Smooth muscle cell (in vitro differentiated cells): Measurements from ENCODE around the gene RELT. TPM values are rescaled to one million over a fixed set of nuclear protein-coding genes. Genes with fewer than 3 reads are reported as not detected.

Experiments used
- DNase-seq: peaks from one replicate; lab custom pipeline; 2025; ENCODE audit not compliant: unreplicated experiment; lab: John Stamatoyannopoulos, UW
- H2AFZ ChIP-seq: fragments of 200-600 bp; sonication (generic); 2 replicates; pipeline ENCODE4 v1.6.0; 2016; ENCODE audit warnings: antibody characterized with exemption, low read depth, mild to moderate bottlenecking
- H3F3A ChIP-seq: fragments of 200-600 bp; sonication (generic); 2 replicates; pipeline ENCODE4 v1.6.0; 2017; ENCODE audit warnings: antibody characterized with exemption, low read depth
- H3K27ac ChIP-seq: fragments of 200-600 bp; sonication (generic); 2 replicates; pipeline ENCODE4 v1.5.1; 2016; ENCODE audit warnings: low read depth, mild to moderate bottlenecking
- H3K27me3 ChIP-seq: fragments of 200-600 bp; sonication (generic); 2 replicates; pipeline ENCODE4 v1.6.1; 2016; ENCODE audit warnings: low read depth, mild to moderate bottlenecking
- H3K36me3 ChIP-seq: fragments of 200-600 bp; sonication (generic); 2 replicates; pipeline ENCODE4 v1.5.1; 2016; ENCODE audit warnings: low read depth
- H3K4me1 ChIP-seq: fragments of 200-600 bp; sonication (generic); 2 replicates; pipeline ENCODE4 v1.5.1; 2016; ENCODE audit warnings: low read depth
- H3K4me2 ChIP-seq: fragments of 200-600 bp; sonication (generic); 2 replicates; pipeline ENCODE4 v1.6.0; 2016; ENCODE audit warnings: mild to moderate bottlenecking
- H3K4me3 ChIP-seq: fragments of 200-600 bp; sonication (generic); 2 replicates; pipeline ENCODE4 v1.5.1; 2016; ENCODE audit warnings: mild to moderate bottlenecking
- H3K79me2 ChIP-seq: fragments of 200-600 bp; sonication (generic); 2 replicates; pipeline ENCODE4 v1.6.0; 2016; ENCODE audit warnings: low read depth, mild to moderate bottlenecking
- H3K9ac ChIP-seq: fragments of 200-600 bp; sonication (generic); 2 replicates; pipeline ENCODE4 v1.6.0; 2016; ENCODE audit warnings: low read depth
- H3K9me3 ChIP-seq: fragments of 200-600 bp; sonication (generic); replicated peaks from 2 replicates; pipeline ENCODE4 v1.5.1; 2016; ENCODE audit warnings: low read depth
- H4K20me1 ChIP-seq: fragments of 200-600 bp; sonication (generic); 2 replicates; pipeline ENCODE4 v1.6.0; 2016; ENCODE audit warnings: low read depth
- WGBS: methylation state at CpG from one replicate; pipeline ENCODE4 v1.1.7; 2016; ENCODE audit warnings: low lambda C conversion rate; 5-methylcytosine and 5-hydroxymethylcytosine counted together
- polyA plus RNA-seq: library from polyadenylated mRNA; unstranded; fragments of >200 nt; fragmentation: Nextera tagmentation; extraction: Ambion mirVana; gene quantifications from 2 replicates; pipeline ENCODE4 v1.2.1, GENCODE V29; 2016
- total RNA-seq: library from RNA; depleted of rRNA; stranded (reverse); fragments of >200 nt; gene quantifications from 2 replicates; pipeline ENCODE4 v1.2.3, GENCODE V29; 2014
- TF ChIP-seq, protein P1 (sequence below): fragments of 200-600 bp; sonication (generic); IDR thresholded peaks from 2 replicates; pipeline ENCODE4 v1.5.1; 2017; ENCODE audit warnings: borderline replicate concordance, mild to moderate bottlenecking, antibody characterized with exemption; ENCODE audit not compliant: insufficient read depth, poor library complexity, severe bottlenecking

RELT gene
- total and polyA plus RNA-seq, 2 experiments from 2014 or later, result 4.3 to 5.5 TPM

DNA sequence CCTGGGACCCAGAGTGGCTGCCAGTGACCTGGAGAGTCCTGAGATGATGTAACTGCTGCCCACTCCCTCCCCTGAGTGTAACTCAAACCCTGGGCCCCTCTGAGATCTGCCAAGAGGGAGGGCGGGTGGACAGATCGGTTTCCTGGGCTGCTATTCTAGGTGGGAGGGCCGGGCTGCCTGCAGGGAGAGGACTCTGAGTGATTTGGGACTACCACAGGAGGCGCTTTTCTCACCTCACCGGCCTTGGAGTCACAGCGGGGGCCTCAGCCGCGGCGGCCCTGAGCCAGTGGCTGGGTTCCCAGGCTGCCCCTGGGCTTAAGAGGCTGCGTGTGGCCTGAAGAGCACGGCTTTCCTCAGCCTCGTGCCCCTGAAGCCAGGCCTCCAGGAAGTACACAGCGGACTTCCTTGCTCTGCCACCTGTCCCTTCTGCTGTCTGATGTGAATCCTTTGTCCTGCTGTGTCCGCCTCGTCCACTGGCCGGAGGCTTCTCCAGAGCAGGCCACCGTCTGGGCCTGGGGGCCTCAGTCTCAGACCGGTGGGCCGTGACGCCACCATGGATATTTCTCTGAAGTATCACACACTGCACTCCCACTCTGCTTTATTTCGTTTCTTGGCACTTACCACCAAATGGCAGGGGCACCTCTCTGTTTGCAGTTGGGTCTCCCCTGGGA is 11.5 kb downstream of the RELT start:
- WGBS, result 78% methylated on average over 21 of the region's 21 CpGs
- Histone ChIP-seq H3K36me3 (no peaks in the 10 kb centered on the region), H3K79me2 (peaks cover 17% of the 10 kb centered on the region)

GRCh38 chr11:73388265-73389133 is 12.3 kb downstream of the RELT start:
- no peak overlapping the region for H2AFZ ChIP-seq
- no peak overlapping the region for H3K4me3 ChIP-seq
- H3K9me3 ChIP-seq, result no peaks in the 10 kb centered on the region
- H3K79me2 ChIP-seq, result peaks cover 17% of the 10 kb centered on the region
- H3K27me3 ChIP-seq, result no peaks in the 10 kb centered on the region
- no peaks in the 10 kb centered on the region for H3K36me3 ChIP-seq
- peaks cover 5% of the 10 kb centered on the region for H3K4me1 ChIP-seq
- peaks cover 74% of the 10 kb centered on the region for H4K20me1 ChIP-seq
- no peaks in the 10 kb centered on the region for H3F3A ChIP-seq
- no peak overlapping the region for H3K9ac ChIP-seq
- WGBS, result 76% methylated on average over 23 of the region's 23 CpGs
- DNase-seq, result no peak
- H3K4me2 ChIP-seq, result no peak overlapping the region
- TF ChIP-seq, protein P1, sequence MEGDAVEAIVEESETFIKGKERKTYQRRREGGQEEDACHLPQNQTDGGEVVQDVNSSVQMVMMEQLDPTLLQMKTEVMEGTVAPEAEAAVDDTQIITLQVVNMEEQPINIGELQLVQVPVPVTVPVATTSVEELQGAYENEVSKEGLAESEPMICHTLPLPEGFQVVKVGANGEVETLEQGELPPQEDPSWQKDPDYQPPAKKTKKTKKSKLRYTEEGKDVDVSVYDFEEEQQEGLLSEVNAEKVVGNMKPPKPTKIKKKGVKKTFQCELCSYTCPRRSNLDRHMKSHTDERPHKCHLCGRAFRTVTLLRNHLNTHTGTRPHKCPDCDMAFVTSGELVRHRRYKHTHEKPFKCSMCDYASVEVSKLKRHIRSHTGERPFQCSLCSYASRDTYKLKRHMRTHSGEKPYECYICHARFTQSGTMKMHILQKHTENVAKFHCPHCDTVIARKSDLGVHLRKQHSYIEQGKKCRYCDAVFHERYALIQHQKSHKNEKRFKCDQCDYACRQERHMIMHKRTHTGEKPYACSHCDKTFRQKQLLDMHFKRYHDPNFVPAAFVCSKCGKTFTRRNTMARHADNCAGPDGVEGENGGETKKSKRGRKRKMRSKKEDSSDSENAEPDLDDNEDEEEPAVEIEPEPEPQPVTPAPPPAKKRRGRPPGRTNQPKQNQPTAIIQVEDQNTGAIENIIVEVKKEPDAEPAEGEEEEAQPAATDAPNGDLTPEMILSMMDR, result no peak
- no peak overlapping the region for H3K27ac ChIP-seq

More for the DNA sequence above, 11.5 kb downstream of the RELT start:
- Histone ChIP-seq H3K27ac (no peak overlapping the region), H3K4me2 (peak overlapping the region; percentile 44), H3K4me3 (no peak overlapping the region), H4K20me1 (peaks cover 75% of the 10 kb centered on the region), H2AFZ (no peak overlapping the region), H3F3A (no peaks in the 10 kb centered on the region), H3K4me1 (peaks cover 5% of the 10 kb centered on the region), H3K9me3 (no peaks in the 10 kb centered on the region), H3K9ac (no peak overlapping the region), H3K27me3 (no peaks in the 10 kb centered on the region)
- TF ChIP-seq, protein P1, result no peak
- DNase-seq, result no peak

DNA sequence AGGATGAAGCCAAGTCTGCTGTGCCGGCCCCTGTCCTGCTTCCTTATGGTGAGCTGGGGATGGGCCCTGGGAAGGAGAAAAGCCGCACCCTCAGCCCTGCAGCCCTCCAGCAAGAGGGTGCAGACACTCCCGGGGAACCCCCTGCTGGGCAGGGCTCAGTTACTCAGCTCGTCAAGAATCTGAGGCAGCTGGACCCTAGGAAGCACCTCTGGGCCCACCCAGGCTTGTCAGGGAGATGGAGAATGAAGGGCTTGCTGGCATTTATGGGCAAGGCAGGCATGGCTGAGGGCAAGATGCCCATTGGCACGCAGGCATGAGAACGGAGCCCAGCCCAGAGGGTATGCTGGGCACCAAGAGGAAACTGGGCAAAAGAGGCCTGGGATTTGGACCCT is 12.9 kb downstream of the RELT start:
- no peaks in the 10 kb centered on the region for H3F3A ChIP-seq
- peaks cover 17% of the 10 kb centered on the region for H3K79me2 ChIP-seq
- TF ChIP-seq, protein P1, result no peak
- DNase-seq, result no peak
- no peak overlapping the region for H3K9ac ChIP-seq
- H3K27ac ChIP-seq, result no peak overlapping the region
- H4K20me1 ChIP-seq, result peaks cover 75% of the 10 kb centered on the region
- H3K4me1 ChIP-seq, result peaks cover 5% of the 10 kb centered on the region
- H3K4me2 ChIP-seq, result no peak overlapping the region
- no peak overlapping the region for H3K4me3 ChIP-seq
- WGBS, result 89% methylated on average over 6 of the region's 6 CpGs
- H2AFZ ChIP-seq, result no peak overlapping the region
- H3K36me3 ChIP-seq, result no peaks in the 10 kb centered on the region
- no peaks in the 10 kb centered on the region for H3K9me3 ChIP-seq
- H3K27me3 ChIP-seq, result no peaks in the 10 kb centered on the region
